GM18526 (cell line): ENCODE data around the gene MOB3A.

ENCODE experiments used
- POLR2A ChIP-seq: IDR thresholded peaks from 3 replicates; pipeline ENCODE4 v1.6.1; 2011; ENCODE audit not compliant: insufficient read length; ENCODE audit errors: extremely low read depth

MOB3A gene

DNA sequence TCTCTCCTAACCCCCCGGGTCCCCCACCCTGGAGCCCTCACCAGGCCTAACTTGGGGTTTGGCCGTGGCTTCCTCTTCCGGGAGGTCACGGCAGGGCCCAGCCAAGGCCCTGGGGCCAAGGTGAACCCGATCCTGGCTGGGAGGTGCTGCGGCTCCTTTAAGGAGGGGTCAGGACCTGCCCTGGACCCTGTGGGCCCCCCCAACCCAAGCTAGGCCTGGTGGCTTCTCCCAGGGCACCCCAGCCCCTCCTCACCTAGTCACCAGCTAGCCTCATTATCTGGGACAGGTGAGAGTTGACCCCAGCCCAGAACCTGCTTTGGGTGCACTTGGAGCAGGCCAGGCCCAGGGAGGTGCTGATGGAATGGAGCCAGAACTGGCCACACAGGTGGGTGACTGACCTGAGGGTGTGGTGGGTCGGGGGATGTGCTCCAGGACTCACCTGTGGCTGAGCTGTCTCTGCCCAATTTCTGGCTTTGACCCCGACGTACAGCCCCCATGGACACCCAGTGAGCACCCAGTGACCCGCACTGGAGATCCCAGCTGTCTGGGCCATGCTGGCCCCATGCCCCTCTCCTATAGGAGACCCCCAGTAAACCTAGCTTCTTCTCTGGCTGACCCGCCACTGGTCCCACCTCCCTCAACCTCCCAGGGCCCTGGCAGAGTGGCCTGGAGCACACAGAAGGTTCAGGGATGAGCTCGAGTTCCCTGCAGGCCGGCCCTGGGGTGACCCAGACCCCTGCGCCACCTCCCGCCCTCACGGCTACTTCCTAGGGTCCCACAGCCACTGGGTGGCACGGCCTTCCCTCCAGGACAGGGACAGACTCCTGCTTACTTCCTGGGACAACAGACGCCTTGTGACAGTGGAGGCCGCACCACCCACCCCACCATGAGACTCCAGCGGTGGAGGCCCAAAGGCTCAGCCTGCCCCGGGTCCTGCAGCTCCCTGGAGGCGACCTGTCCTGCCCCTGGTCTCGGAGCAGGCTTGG is 38.3 kb downstream of the MOB3A start:
- no peak for TF ChIP-seq POLR2A

DNA sequence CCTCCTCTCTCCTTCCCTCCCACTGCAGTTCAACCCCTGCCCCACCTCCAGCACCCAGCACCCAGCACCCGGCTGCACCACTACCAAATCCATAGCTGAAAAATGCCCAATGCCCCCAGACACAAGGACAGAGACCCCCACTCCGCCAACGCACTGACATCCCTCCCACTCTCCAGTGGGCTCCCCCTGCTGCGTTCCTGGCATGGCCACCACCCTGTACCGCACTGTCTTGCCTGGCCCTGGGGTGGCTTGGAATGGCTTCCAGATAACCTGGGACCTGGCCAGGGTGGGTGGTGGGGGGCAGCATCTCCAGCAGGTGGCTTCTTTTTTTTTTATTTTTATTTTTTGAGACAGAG is 39.3 kb downstream of the MOB3A start:
- TF ChIP-seq POLR2A: no peak

DNA sequence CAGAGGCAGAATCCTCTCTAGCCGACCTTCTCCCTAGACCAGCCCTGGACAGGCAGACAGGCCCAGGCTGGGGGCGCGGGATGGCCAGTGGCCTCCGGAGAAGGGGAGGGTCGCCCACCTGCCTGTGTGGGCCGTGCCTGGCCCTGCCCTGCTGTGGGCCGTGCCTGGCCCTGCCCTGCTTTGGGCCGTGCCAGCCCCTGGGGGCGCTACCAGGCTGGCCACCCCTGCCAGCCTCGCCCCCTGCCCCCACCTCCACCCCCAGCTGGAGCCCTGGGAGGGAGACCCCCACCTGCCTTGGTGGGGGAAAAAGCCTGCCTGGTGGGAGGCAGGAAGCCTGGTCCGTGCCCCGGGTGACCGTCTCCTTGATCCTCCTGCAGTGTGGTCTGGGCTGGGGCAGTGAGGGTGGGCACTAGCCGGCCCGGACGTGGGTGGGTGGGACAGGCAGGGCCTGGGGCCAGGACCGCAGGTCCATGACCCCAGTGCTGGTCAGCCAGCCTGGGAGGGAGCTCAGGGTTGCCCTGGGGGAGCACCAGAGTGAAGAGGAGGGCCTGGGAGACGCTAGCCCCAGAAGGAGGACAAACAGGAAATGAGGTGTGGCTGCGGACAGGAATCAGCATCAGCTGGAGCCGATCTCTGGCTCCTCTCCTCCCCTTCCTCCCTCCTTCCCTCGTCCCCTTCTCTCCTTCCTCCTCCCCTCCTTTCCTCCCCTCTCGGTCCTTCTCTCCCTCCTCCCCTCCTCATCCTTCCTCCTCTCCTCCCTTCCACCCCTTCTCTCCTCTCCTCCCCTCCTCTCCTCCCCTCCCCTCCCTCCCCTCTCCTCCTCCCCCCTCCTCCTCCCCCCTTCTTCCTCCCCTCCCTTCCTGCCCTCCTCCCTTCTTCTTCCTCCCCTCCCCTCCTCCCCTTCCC is 39.9 kb downstream of the MOB3A start:
- no peak for TF ChIP-seq POLR2A

DNA sequence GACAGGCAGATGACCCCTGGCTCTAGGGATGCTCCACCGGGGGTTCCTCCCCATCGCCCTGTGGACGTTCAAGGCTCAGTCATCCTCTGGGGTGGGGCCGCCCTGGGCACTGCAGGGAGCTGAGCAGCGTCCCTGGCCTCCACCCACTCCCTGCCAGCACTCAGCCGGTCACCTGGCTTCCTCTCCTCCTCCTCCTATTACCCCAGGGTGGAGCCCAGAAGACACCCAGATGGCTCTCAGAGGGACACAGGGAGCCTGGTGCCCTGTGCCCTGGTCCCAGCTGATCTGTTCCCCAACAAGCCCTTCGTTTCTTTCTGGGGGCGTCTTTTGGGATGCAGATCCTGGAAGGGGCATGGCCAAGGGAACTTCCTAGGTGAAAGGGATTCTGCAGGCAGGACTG is 41.4 kb downstream of the MOB3A start:
- no peak for TF ChIP-seq POLR2A

DNA sequence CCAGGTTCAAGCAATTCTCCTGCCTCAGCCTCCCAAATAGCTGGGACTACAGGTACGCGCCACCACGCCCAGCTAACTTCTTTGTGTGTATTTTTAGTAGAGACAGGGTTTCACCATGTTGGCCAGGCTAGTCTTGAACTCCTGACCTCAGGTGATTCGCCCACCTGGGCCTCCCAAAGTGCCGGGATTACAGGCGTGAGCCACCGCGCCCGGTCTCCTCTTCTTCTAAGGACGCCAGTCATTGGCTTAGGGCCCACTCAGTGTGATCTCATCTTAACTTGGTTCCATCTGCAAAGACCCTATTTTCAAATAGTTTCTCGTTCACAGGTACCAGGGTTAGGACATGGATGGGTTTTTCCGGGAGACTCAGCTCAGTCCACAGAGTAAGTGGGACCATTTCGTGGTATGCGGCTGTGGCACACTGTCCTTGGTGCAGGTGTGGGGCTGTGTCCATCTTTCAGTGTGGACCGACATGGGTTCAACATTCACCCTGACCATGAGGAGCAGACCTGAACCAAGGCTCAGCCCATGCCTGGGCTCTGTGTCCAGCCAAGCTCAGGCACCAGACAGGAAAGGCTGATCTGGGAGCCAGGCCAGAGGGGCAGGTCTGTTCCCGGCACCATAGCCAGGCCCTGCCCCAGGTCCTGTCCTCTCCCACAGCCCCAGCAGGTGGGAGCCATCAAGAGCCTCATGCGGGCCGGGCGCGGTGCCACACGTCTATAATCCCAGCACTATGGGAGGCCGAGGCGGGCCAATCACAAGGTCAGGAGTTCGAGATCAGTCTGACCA is 42.3 kb downstream of the MOB3A start:
- TF ChIP-seq POLR2A: no peak

DNA sequence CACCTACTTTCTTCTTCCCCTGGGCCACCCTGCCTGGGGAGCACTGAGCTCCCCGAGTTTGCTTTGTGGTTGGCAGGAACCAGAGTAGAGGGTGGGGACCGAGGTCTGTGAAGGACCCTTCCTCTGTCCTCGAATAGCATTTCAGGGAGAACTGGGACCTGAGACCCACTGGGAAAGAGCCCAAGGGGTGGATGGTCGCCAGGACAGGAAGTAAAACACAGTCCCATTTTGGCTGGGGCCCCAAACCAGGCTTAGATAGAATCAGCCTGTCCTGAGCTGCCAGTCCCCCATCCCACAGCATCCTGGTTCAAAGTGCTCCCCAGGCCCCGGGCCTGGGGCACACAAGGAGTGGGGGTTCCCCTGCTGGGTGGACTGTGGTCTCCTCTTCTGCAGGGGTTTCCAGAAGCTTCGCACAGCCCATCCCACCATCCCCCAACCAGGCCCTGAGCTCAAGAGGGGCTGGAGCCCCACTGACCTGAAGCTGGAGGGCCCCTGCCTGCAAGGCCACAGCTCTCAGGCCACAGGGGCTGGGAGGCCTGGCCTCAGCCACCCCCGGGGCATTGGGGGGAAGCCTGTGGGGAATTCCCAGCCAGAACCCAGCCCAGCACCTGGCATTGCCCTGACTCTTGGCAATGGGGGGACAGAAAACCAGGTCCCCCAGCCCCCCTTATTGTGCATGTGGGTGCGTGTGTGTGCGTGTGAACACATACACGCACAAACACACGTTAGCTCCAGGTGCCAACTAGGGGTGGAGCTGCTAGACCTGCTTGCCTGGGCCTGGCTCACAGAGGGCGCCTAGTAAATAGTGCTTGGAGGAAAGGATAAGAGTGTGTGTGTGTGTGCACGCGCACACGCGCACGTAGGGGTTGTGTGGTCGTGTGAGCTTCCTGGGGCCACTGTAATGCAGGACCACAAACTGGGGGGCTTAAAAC is 44.1 kb downstream of the MOB3A start:
- TF ChIP-seq POLR2A: peak; percentile 8

DNA sequence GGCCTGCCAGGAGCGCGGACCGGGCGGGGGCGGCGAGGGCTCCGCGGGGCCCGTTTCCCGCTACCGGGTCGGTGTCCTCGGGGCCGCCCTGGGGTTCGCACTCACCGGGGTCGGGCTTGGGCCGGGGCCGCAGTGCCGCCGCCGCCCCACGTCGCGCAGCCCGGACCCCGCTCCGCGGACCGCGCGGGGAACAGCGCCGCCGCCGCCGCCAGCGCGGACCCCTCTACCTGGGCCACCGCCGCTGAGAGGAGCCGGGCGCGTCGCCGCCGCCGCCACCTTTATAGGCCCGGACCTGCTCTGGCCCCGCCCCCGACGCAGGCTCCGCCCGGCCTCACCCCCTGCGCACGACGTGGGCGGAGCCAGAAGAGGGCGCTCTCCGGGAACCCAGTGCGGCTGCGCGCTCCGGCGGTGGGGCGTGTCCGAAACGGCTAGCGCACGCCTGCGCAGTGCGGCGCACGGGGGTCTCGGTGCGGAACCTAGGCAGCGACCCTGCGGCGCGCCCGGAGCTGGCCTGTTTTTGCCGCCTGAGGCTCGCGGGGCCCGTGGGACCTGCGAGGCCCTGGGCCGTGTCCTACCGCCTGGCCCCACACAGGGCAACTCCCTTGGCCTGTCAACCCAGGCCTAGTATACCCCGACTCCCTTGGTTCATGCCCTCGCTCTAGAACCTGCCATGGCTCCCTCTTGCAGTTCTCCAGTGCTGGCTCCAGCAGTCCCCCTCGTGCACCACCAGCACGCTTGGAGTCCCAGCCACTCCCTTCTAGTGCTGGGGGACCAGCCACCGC is 44.9 kb downstream of the MOB3A start, which contains the start of gene MKNK2:
TSS of gene MKNK2 (minus strand) at position 254 of the 782 bp plus-strand sequence. CDS start 393 bp downstream, outside the sequence.
- TF ChIP-seq POLR2A: peak; percentile 99

DNA sequence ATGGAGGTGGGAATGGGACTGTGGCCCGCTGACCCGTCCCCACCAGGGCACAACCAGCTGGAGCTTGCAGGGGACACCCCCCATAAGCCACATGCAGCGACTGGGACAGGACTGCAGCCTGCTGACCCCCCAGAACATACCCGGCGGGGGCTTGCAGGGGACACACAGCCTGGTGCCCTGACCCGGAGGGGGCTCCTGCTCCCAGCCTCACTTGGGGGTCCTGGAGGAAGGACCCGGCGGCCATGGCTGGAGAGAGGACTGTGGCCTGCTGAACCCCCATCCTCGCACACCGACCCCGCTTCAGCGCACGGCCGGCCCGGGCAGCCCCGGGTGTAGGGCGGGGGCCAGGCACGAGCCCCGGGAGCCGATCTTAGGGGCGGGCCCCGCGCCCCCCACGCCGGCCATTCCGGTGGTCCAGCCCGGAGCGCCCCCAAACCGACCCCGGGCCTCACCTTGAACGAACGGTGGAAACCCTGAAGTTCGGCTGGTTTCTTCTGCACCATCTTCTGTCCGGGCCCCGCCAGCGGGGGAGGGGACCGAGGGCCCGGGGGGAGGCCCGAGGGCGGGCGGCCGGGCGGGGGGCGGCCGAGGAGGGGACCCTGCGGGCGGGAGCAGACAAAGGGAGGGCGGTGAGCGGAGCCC is 45.7 kb downstream of the MOB3A start:
- peak; percentile 29 for TF ChIP-seq POLR2A

DNA sequence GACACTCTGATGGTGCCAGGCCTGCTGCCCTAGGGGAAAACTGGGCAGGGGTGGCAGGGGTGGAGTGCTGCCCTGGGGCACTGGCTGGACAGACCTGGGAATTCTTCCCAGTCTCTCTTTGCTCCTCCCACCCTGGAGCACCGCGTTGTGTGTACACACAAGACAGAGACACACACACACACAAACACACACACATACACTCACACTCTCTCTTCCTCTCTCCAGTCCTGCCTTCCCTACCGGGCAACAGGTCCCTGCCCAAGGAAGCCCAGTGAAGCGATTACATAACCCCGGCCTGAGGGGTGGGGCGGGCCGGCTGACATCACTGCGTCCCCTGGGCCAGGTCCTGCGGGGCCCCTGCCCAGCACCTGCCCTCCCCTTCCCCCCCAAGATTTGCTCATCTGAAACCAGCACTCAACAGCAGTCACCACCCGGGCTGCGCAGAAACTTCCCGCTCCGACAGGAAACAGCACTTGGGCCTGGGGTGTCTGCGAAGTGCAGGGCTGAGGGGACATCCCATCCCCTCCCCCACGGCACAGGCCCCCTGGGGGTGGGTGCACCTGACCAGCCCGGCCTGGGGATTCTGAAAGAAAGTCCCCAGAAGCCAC is 46.3 kb downstream of the MOB3A start:
- TF ChIP-seq POLR2A: peak; percentile 53

DNA sequence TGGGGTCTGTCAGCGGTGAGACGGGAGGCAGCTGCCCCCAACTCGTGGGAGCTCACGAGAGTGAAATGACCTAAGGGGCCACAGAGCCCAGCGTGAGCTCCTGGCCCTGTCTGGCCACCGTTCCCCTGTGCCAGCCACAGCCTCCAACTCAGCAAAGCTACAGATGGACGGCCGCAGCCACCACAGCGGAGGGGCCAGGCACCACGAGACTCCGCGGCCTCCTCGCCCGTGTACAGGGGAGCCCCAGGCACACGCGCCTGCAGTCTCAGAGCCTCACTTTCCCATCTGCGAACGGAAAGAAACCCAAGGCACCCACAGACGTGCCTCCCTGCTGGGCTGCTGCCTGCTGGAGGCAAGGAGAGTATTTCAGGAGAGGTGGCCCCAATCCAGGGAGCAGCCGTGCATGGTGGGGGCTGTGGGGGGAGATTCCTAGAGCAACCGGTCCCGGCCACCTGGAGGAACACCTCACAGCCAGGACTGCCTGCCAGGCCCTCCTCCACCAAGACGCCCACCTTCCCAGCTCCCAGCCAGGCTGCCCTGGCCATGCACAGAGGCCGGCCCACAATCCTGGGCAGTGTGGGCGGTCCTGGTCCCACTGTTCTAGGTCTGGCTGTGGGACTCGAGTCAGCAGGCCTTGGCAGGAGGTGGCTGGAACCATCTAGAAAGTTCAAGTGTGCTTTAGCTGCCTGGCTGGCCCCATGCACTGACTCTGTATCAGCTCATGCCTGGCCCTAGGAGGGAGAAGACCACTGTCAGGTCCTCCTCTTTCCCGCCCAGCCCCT is 47.0 kb downstream of the MOB3A start:
- no peak for TF ChIP-seq POLR2A

DNA sequence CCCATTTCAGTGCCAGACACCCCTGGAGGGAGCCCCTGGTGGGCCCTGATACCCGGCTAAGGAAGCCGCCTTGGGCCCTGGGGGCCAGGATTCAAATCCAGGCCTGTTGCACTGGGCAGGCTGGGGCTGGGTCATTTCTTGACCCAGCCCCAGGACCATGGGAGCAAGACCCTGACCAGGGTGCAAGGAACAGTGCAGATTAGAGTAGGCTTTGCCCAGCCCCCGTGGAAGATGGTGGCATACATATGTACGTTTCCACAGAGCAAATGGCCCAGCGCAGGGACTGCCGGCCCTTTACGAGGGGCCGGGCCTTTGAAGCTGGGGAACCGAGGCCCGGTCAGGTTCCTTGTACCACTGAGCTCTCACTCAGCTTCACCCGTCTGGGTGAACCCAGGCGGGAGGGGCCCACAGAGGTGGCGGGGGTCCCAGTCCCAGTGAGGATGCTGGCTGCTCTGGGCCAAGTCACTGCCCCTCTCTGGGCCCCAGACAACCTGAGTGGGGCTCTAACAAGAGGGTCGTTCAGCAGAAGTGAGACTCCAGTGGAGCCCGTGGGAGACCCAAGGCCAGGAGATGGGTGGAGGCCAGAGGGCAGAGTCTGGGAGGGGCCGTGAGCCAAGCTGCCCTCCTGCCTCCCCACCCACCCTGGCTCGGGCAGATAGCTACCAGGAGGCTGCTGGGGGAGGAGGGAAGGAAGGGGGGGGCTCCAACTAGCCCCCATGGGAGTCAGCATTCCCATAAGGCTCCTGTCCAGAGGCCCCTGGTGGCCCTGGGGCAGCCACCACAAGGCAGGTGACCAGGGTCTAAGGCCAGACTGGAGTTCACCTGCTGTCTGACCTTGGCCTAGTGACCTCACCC is 47.8 kb downstream of the MOB3A start:
- TF ChIP-seq POLR2A: no peak
